Osteocyte (in vitro differentiated cells): ENCODE measurements around the gene IL25. TPM values are rescaled to one million over a fixed set of nuclear protein-coding genes. Genes with fewer than 3 reads are reported as not detected.
"Not testable (repeated sequence)": the region's sequence is repeated elsewhere in the genome, so short reads cannot be mapped to it uniquely, and the experiment has no call there.

Experiments
- DNase-seq: peaks from one replicate; pipeline ENCODE4 v3.0.0; 2021; ENCODE audit warnings: mixed read lengths; ENCODE audit not compliant: unreplicated experiment; ENCODE audit errors: extremely low spot score
- H3K27ac Mint-ChIP-seq: one replicate; pipeline ENCODE4 v1.8.0; 2021; ENCODE audit warnings: mild to moderate bottlenecking, mixed read lengths; ENCODE audit not compliant: unreplicated experiment
- H3K27me3 Mint-ChIP-seq: one replicate; pipeline ENCODE4 v1.8.0; 2021; ENCODE audit warnings: mixed read lengths; ENCODE audit not compliant: unreplicated experiment
- H3K36me3 Mint-ChIP-seq: one replicate; pipeline ENCODE4 v1.8.0; 2021; ENCODE audit warnings: mixed read lengths; ENCODE audit not compliant: unreplicated experiment
- H3K4me1 Mint-ChIP-seq: one replicate; pipeline ENCODE4 v1.8.0; 2021; ENCODE audit warnings: mixed read lengths; ENCODE audit not compliant: unreplicated experiment
- H3K4me3 Mint-ChIP-seq: one replicate; pipeline ENCODE4 v1.8.0; 2021; ENCODE audit warnings: mild to moderate bottlenecking, moderate library complexity, mixed read lengths; ENCODE audit not compliant: unreplicated experiment
- H3K9me3 Mint-ChIP-seq: one replicate; pipeline ENCODE4 v1.8.0; 2021; ENCODE audit warnings: mixed read lengths; ENCODE audit not compliant: unreplicated experiment
- long read RNA-seq: library from polyadenylated mRNA; unstranded; transcript quantifications from one replicate; pipeline ENCODE4 v2.0.0, GENCODE V29; 2021
- total RNA-seq: library from RNA; stranded (reverse); gene quantifications from 2 replicates; pipeline ENCODE4 v1.2.1, GENCODE V29; 2021
- TF ChIP-seq, protein P1 (sequence below): fragments of 200-600 bp; sonication (generic); IDR thresholded peaks from 2 replicates; pipeline ENCODE4 v1.5.0; 2021; ENCODE audit warnings: antibody characterized with exemption, mild to moderate bottlenecking, moderate library complexity

IL25 gene
- total RNA-seq = not detected in 2 replicates
- long read RNA-seq = 0 reads

DNA sequence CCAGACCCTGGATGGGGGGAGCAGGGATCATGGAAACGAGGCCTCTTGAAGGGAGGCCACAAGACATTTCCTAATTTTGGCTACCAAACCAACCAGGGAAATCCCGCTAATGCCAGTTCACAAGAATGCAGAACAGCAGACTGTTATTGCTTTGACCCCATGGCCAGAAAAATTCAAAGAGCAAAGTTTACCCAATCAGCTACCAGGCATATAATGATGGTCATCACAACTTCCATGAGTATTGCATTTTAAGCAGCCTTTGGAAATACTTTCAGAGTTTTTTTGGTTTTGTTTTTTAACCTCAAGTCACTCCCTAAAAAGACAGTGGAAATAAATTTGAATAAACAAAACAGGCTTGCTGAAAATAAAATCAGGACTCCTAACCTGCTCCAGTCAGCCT, at the start of gene IL25:
Gene IL25, plus strand, starts transcription at position 301 of the 400 bp plus-strand sequence.
- Mint-ChIP-seq H3K27me3 (peaks cover 19% of the 10 kb centered on the region), H3K27ac (no peak within 1 kb of the TSS), H3K9me3 (no peaks in the 10 kb centered on the region), H3K4me3 (no peak within 1 kb of the TSS), H3K4me1 (peaks cover 4% of the 10 kb centered on the region), H3K36me3 (no peaks in the 10 kb centered on the region)
- TF ChIP-seq, protein P1, sequence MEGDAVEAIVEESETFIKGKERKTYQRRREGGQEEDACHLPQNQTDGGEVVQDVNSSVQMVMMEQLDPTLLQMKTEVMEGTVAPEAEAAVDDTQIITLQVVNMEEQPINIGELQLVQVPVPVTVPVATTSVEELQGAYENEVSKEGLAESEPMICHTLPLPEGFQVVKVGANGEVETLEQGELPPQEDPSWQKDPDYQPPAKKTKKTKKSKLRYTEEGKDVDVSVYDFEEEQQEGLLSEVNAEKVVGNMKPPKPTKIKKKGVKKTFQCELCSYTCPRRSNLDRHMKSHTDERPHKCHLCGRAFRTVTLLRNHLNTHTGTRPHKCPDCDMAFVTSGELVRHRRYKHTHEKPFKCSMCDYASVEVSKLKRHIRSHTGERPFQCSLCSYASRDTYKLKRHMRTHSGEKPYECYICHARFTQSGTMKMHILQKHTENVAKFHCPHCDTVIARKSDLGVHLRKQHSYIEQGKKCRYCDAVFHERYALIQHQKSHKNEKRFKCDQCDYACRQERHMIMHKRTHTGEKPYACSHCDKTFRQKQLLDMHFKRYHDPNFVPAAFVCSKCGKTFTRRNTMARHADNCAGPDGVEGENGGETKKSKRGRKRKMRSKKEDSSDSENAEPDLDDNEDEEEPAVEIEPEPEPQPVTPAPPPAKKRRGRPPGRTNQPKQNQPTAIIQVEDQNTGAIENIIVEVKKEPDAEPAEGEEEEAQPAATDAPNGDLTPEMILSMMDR = no peak
- no peak for DNase-seq

DNA sequence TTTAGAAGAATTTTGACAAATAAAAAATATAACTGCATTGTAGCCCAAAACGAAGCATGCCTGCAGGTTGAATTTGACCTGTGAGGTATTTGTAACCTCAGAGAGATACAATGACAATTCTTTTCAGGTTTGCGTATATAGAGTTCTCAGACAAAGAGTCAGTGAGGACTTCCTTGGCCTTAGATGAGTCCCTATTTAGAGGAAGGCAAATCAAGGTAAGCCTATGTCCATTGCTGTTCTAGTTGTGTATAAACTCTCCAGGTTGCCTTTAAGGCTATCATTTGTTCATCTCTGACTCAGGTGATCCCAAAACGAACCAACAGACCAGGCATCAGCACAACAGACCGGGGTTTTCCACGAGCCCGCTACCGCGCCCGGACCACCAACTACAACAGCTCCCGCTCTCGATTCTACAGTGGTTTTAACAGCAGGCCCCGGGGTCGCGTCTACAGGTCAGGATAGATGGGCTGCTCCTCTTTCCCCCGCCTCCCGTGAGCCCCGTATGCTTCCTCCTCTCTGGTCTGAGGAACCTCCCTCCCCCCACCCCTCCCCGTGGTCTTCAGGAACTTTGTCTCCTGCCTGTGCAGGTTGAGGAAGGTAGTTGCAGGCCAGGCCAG, 48.7 kb upstream of the IL25 start:
- no peak overlapping the region for H3K27ac Mint-ChIP-seq
- no peak for DNase-seq
- H3K9me3 Mint-ChIP-seq = no peaks in the 10 kb centered on the region
- peaks cover 27% of the 10 kb centered on the region for H3K4me1 Mint-ChIP-seq
- TF ChIP-seq, protein P1 = no peak
- peaks cover 31% of the 10 kb centered on the region for H3K36me3 Mint-ChIP-seq
- H3K27me3 Mint-ChIP-seq = no peaks in the 10 kb centered on the region
- no peak overlapping the region for H3K4me3 Mint-ChIP-seq

DNA sequence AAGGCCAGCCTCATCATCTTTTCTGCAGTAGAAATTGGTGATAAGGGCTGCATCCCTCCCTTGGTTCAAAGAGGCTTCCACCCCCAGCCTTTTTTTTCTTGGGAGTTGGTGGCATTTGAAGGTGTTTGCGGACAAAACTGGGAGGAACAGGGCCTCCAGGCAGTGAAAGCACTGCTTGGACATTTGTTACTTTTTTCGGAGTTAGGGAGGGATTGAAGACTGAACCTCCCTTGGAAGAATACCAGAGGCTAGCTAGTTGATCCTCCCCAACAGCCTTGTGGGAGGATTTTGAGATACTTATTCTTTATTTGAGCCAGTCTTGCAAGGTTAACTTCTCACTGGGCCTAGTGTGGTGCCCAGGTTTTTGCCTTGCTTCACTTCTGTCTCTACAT, 48.2 kb upstream of the IL25 start:
- peaks cover 27% of the 10 kb centered on the region for H3K4me1 Mint-ChIP-seq
- no peak for DNase-seq
- no peaks in the 10 kb centered on the region for H3K27me3 Mint-ChIP-seq
- no peak overlapping the region for H3K4me3 Mint-ChIP-seq
- no peaks in the 10 kb centered on the region for H3K9me3 Mint-ChIP-seq
- TF ChIP-seq, protein P1 = no peak
- no peak overlapping the region for H3K27ac Mint-ChIP-seq
- peaks cover 31% of the 10 kb centered on the region for H3K36me3 Mint-ChIP-seq

DNA sequence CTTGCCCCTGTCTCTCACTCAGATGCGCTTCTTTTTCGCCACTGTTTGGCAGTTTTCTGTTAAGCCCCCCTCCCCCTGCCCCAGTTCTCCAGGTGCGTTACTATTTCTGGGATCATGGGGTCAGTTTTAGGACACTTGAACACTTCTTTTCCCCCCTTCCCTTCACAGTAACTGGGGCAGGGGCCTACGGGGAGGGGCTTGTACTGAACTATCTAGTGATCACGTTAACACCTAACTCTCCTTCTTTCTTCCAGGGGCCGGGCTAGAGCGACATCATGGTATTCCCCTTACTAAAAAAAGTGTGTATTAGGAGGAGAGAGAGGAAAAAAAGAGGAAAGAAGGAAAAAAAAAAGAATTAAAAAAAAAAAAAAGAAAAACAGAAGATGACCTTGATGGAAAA, 47.6 kb upstream of the IL25 start:
- H3K27ac Mint-ChIP-seq = no peak overlapping the region
- H3K27me3 Mint-ChIP-seq = no peaks in the 10 kb centered on the region
- TF ChIP-seq, protein P1 = no peak
- H3K9me3 Mint-ChIP-seq = no peaks in the 10 kb centered on the region
- peaks cover 25% of the 10 kb centered on the region for H3K4me1 Mint-ChIP-seq
- no peak overlapping the region for H3K4me3 Mint-ChIP-seq
- DNase-seq = no peak
- peaks cover 30% of the 10 kb centered on the region for H3K36me3 Mint-ChIP-seq

DNA sequence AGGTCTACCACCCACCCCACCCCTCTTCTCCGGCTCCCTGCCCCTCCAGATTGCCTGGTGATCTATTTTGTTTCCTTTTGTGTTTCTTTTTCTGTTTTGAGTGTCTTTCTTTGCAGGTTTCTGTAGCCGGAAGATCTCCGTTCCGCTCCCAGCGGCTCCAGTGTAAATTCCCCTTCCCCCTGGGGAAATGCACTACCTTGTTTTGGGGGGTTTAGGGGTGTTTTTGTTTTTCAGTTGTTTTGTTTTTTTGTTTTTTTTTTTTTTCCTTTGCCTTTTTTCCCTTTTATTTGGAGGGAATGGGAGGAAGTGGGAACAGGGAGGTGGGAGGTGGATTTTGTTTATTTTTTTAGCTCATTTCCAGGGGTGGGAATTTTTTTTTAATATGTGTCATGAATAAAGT, 46.9 kb upstream of the IL25 start:
- H3K27ac Mint-ChIP-seq, DNase-seq, H3K9me3 Mint-ChIP-seq, H3K27me3 Mint-ChIP-seq, H3K4me3 Mint-ChIP-seq: not testable (repeated sequence)
- peaks cover 18% of the 10 kb centered on the region for H3K4me1 Mint-ChIP-seq
- peaks cover 30% of the 10 kb centered on the region for H3K36me3 Mint-ChIP-seq
